Activated T-helper 1 cell treated with Interleukin-2 at 50 U/mL for 16 hours (primary cell): ENCODE data around the gene UBLCP1.
"Not testable (repeated sequence)": the region's sequence is repeated elsewhere in the genome, so short reads cannot be mapped to it uniquely, and the experiment has no call there.

Source experiments
- DNase-seq: peaks from one replicate; pipeline ENCODE4 v3.0.0-alpha.2; 2020; ENCODE audit warnings: low read depth

UBLCP1 gene

GRCh38 chr5:159262859-159263568 lies at the start of gene UBLCP1:
Gene UBLCP1, plus strand, starts transcription at chr5:159263290. Its CDS starts 5,626 bp downstream, at chr5:159268916.
- peak; percentile 64 for DNase-seq

GRCh38 chr5:159214486-159215271 lies 48.4 kb upstream of the UBLCP1 start:
- DNase-seq: no peak

- DNase-seq: no peak
Measured at GRCh38 chr5:159215886-159216285, 47.2 kb upstream of the UBLCP1 start.

DNA sequence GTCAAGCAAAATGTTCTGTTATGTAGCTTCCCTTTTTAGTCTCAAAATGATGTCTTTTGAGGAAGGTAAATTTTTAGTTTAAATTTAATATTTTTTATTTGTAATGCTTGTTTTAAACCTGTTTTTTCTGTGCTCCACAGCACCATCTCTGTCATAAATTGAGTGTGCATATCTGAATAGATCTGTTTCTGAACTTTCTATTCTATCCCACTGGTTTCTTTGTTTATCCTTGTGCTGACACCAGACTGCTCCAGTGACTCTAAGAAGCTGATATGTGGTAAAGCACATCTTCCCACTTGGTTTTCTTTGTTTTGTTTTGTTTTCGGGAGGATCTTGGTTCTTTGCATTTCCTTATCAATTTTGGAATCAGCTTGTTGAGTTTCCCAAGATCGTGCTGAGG lies 46.6 kb upstream of the UBLCP1 start:
- DNase-seq: no peak

DNA sequence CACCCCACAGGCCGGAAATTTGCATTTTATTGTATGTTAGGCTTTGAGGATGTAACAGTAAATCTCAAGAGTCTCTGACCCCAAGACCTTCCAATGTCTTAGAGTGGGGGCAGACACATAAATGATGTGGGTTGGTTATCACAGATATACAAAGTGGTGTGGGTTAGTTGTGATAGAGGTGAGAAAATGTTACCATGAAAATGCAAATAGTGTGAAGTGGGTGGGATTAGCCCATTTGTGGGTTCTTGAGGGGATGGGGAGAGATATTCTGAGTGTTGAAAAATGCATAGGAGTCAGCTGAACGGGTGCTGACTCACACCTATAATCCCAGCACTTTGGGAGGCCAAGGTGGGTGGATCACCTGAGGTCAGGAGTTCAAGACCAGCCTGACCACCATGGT lies 45.9 kb upstream of the UBLCP1 start:
- no peak for DNase-seq

DNA sequence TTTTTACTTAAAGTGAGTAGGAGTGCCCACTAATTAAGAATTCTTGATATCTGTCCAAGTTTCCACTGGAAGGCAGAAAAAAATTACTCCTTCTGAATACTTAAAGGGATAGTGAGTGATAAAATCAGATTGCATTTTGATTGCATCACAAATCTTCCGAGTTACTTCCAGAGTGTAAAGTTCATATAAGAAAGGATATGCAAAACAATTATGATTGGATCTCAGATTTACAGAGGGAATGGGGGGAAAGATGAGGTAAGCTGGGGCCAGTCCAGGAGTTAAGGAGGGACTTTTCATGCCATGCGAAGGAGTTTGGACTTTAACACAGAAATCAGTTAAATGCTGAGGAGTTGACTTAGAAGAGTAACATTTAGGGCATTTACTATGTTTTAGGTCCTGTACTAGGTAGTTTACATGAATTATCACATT lies 44.5 kb upstream of the UBLCP1 start:
- DNase-seq: no peak

DNA sequence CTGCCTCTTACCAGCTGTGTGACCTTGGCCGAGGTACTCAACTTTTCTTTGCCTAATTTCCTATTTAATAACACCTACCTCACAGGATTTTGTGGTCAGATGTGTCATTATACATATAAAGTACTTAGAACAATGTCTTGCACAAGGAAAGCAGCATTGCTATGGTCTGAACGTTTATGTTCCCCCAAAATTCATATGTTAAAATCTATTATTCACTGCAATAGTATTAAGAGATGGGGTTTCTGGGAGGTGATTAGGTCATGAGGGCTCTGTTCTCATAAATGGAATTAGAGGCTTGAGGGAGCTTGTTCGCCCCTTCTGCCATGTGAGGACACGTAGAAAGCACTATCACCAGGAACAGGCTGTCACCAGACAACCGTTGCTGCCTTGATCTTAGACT lies 42.9 kb upstream of the UBLCP1 start:
- no peak for DNase-seq

GRCh38 chr5:159223469-159223868 lies 39.6 kb upstream of the UBLCP1 start:
- DNase-seq: no peak

GRCh38 chr5:159224471-159224870 lies 38.6 kb upstream of the UBLCP1 start:
- DNase-seq: no peak

DNA sequence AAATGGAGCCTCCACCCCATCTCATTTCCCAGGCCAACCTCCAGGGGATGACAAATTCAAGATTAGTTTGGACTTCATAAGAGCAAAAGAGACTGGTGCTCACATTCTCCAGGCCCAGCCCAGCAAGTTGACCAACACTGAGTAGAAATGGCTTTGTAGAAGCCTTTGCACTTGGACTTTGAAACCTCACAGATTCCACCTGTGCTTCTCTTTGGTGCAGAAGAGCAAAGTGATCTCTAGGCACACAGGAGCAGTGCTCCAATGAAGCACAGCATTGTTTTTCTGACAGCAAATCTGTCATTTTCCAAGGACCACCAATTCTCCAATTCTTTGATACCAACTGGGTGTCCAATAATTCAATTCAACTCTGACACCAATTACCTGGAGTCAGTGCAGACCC lies 36.6 kb upstream of the UBLCP1 start:
- DNase-seq: no peak

GRCh38 chr5:159227452-159227851 lies 35.6 kb upstream of the UBLCP1 start:
- no peak for DNase-seq

- DNase-seq: not testable (repeated sequence)
Measured at GRCh38 chr5:159228097-159228496, 35.0 kb upstream of the UBLCP1 start.

- no peak for DNase-seq
Measured at GRCh38 chr5:159230657-159231056, 32.4 kb upstream of the UBLCP1 start.

DNA sequence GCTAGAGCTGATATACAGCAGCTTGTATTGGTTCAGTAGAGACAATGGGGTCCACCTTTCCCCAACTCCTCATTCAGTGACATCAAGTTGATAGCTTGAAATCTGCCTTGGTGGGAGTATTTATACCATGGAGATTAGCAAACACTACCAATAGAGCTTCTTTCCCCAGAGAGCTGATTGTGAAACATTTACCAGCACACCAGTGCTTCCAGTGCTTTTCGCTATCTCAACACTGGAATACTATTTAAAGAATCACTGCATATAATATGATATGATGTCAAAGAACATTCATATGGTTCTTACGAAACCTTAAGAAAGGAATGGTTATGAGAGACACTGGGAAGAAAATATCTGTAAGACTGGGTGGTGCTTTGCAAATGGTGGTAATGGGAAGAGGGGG lies 31.9 kb upstream of the UBLCP1 start:
- DNase-seq: no peak

- DNase-seq: not testable (repeated sequence)
Measured at GRCh38 chr5:159235871-159236520, 27.1 kb upstream of the UBLCP1 start.

DNA sequence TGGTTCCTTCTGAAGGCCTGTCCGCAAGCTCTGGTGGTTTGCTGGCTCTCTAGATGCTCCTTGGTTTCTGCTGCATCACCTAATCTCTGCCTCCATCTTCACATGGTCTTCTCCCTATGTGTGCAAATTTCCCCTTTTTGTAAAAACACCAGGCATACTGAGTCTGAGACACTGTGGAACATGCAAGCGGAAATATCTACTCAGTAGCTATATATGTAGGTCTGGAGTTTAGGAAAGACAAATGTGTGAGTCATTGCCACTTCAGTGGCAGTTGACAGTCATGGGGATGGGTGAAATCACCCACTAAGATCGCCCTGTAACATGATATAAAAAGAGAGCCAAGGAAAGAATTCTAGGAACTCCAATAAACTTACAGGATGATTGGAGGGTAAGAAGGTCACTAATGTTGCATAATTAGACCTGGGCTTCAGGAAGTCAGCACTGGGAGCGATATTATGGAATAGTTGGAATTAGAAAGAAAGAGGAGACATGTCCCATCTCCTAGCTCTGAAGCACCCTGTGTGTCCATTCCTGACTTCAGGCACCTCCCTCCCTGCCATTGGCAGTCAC lies 22.7 kb upstream of the UBLCP1 start:
- DNase-seq: no peak

DNA sequence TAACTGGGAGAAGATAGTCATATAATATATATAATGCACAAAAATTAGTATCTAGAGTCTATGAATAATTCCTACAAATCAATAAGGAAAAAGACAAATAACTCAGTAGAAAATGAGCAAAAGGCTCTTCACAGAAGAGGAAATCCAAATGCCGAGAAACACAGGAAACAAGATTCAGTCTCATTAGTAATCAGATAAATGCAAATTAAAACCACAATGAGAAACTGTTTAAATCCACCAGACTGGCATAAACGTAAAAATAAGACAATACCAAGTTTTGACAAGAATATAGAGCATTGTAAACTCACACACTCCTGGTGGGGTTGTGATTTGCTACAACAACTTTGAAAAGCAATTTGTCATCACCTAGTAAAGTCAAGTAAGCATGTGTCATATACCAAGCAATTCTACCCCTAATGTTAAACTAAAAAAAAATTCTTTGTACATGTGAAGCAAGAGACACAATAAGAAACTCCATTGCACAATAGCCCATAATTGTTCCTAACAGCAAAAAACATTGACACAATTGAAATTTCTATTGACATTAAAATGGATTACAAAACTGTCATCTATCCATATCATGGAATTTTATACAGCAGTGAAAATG lies 21.0 kb upstream of the UBLCP1 start:
- DNase-seq: no peak

GRCh38 chr5:159242656-159243055 lies 20.4 kb upstream of the UBLCP1 start:
- DNase-seq: no peak

GRCh38 chr5:159243385-159243784 lies 19.7 kb upstream of the UBLCP1 start:
- no peak for DNase-seq

GRCh38 chr5:159244163-159244562 lies 18.9 kb upstream of the UBLCP1 start:
- DNase-seq: no peak

- no peak for DNase-seq
Measured at GRCh38 chr5:159244890-159245289, 18.2 kb upstream of the UBLCP1 start.

- DNase-seq: no peak
Measured at GRCh38 chr5:159249158-159249557, 13.9 kb upstream of the UBLCP1 start.
